ENCODE measurements around the gene KRTCAP2.
"Not testable (repeated sequence)": the region's sequence is repeated elsewhere in the genome, so short reads cannot be mapped to it uniquely, and the experiment has no call there.

Gene KRTCAP2

DNA sequence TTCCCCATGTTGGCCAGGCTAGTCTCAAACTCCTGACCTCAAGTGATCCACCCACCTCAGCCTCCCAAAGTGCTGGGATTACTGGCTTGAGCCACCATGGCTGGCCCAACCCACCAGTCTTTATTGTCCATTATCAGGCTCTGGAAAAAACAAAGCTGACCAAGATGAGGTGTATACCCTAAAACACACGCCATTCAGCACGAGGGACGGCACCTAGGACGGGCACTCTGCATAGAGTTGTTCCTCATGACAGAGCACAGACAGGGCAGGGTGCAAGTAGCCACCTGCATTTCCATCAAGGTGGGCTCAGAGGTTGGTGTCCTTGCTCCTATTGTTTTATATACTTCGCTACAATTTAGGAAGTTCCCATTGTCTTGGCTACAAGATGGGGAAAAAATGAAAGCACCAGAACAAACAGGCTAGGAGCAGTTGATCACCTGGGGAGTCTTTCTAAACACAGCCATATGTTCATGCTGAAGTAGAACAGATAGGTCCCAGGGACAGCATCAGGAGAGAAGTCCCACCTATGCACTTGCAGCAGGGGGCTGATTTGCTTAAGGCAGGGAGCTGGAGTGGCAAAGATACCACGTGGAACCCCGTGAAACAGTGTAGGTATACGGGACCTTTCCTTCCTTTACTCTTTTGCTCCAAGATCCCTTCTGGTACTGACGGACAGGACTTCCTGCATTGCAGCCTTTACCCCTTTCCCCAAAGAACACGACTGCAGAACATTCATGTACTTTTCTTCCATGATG is 4.5 kb downstream of the KRTCAP2 start:
- DNase-seq (ENCODE audit: low read depth, low spot score): no peak

DNA sequence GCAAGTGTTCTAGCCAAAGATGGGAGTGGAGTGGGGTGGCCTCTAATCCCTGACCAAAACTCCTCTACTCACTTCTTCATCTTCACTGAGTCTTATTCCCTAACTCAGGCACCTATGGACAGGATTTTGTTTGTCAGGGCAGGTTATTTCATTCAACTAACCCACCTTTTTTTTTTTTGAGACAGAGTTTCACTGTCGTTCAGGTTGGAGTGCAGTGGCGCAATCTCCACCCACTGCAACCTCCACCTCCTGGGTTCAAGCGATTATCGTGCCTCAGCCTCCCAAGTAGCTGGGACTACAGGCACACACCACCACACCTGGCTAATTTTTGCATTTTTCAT is 5.0 kb downstream of the KRTCAP2 start:
- not testable (repeated sequence) for DNase-seq (ENCODE audit: low read depth, low spot score)

DNA sequence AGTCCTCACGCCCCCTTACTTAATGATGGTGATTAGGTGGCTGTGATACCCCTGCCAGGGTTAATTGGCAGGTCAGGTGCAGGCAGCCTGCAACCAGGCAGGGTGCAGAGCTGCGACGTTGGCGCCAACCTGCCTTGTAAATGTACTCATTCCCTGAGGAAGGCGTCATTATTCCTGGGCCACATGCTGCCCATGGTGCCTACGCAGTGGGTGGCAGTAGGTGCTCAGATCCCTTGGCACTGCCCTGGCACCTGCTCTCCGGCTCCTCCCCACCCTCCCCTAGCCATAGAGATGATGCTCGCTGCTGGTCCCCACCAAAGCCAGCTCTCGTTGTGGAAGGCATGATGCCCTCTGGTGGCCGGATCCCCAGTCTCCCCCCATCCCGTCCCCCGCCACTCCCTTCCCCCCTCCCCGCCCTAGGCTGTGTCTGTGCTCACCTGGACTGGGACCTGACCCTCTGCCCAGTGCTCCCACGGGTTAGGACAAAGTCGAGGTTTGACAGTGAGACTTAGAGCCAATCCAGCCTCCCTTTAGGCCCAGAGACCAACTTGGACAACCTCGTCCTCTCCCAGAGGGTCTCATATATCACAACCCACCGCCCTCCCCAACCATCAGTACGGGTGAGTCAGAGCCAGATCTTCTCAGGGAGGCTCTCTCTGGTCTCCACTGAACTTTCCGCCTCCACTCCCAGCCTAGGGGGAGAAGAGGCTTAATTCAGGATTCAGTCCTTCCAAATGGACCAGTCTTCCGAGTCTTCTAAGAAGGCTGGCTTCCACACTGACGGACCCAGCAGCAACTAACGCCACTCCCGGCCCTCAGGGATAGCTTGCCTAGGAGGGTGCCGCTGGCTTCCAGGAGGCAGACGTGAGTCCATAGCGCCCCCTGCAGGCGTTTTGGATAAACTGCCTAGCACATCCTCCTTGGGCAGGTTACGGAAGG is 5.7 kb downstream of the KRTCAP2 start:
- DNase-seq (ENCODE audit: low read depth, low spot score): peak; percentile 67

DNA sequence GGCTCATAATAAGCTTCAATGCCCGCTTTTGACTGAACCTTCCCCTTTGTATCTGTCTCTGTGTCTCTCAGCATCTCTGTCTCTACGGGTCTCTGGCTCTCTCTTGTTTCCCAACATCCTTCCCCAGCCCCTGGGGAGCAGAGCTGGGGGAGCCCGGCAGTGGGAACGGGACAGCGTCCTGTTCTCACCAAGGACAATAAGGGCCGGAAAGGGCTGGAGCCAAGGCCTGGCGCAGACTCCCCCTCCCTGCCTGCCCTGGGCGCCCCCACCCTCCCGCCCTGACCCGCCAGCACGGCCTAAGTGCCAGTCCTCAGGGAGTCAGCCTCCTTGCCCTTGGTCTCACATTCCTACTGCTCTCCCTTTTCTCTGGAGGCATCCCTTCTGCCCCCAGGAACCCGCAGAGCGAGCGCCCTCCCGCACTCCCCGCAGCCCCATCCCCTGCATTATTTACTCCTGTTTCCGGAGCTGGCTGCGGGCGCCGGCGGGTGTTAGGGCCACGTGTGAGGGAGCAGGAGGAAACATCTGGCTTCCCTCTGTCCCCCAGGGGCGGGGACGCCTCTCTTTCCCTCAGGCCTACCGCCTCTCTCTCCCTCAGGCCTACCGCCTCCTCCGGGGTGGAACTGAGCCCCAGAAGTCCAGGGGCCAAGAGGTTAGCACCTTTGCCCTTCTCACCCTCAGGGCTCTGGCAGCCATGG is 6.5 kb downstream of the KRTCAP2 start:
- DNase-seq (ENCODE audit: low read depth, low spot score): no peak

DNA sequence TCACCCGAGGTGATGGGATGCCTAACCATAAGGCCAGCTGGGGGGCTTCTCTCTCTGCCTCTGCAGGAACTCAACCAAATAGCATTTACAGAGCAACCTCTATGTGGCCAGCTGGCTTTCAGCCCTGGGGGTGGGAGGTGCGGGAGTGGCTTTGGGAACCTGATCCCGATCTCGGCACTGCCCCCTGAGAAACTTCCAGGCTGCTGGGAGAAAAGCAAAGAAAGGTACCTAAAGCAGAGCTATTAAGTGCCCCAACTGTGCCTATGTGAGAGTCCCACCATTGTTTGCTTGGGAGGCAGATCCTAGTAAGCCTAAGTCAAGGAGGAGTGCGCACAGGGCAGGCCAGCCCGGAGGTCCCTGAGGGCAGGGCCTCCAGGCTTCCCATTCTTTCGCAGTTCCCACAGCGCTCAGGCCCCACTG is 7.0 kb downstream of the KRTCAP2 start:
- DNase-seq (ENCODE audit: low read depth, low spot score): no peak

DNA sequence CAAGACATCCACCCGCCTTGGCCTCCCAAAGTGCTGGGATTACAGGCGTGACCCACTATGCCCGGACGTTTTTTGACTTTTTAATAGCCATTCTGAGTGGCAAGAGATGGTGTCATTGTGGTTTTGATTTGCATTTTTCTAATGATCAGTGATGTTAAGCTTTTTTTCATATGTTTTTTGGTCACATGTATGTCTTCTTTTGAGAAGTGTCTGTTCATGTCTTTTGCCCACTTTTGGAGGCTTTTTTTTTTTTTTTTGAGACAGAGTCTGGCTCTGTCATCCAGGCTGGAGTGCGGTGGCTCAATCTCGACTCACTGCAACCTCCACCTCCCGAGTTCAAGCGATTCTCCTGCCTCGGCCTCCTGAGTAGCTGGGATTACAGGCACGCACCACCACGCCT is 8.5 kb downstream of the KRTCAP2 start:
- DNase-seq (ENCODE audit: low read depth, low spot score): not testable (repeated sequence)

DNA sequence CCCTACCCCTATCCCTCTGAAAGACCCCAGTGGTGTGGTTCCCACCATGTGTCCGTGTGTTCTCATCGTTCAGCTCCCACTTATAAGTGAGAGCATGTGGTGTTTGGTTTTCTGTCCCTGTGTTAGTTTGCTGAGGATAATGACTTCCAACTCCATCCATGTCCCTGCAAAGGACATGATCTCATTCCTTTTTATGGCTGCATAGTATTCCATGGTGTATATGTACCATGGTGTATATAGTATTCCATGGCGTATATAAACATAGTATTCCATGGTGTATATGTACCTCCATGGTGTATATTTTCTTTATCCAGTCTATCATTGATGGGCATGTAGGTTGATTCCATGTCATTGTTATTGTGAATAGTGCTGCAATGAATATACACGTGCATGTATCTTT is 9.3 kb downstream of the KRTCAP2 start:
- DNase-seq (ENCODE audit: low read depth, low spot score): not testable (repeated sequence)

DNA sequence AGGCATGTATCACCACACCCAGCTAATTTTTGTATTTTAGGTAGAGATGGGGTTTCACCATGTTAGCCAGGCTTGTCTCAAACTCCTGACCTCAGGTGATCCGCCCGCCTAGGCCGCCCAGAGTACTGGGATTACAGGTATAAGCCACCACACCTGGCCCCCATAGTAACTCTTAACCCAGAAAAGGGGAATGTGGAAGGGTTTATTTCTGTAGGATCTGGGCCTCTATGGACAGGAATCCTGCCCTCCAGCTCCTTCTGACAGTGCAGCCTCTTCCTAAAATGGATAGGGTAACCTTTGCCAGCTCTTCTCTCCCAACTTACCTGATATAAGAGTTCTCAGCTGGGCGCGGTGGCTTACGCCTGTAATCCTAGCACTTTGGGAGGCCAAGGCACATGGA is 10.5 kb downstream of the KRTCAP2 start:
- DNase-seq (ENCODE audit: low read depth, low spot score): not testable (repeated sequence)

DNA sequence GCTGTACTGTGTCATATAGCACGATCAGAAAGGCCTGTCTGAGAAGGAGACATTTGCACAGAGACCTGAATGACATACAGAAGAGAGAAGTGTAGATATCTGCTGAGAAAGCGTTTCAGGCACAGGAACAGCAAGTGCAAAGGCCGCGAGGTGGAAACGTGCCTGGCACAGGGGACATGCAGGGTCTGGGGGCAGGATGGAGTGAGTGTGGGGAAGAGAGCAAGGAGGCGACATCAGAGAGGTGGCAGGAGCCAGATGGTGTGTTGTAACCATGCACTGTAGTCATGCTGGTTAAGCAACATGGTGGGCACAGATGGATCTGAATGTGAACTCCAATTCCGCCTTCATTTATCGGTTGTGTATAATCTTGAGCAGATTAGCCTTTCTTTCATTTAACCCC is 13.0 kb downstream of the KRTCAP2 start:
- DNase-seq (ENCODE audit: low read depth, low spot score): no peak

DNA sequence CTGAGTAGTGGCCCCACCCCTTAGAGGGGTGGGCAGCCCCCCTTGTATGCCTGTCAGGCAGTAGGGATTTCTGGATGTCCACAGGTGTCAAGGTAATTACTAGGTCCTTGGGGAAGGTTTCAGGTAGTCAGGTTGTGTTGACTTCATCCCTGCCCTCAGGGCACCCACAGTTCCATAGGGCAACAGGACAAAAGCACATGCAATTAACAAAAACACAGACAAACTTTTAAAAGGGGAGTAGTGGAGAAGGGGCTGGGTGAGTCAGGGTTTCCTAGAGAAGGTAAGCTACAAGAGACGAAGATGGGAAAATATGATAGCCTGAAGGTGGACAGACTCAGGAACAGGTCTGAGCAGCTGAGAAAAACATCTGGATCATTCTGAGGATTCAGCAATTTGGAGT is 14.1 kb downstream of the KRTCAP2 start:
- DNase-seq (ENCODE audit: low read depth, low spot score): no peak

DNA sequence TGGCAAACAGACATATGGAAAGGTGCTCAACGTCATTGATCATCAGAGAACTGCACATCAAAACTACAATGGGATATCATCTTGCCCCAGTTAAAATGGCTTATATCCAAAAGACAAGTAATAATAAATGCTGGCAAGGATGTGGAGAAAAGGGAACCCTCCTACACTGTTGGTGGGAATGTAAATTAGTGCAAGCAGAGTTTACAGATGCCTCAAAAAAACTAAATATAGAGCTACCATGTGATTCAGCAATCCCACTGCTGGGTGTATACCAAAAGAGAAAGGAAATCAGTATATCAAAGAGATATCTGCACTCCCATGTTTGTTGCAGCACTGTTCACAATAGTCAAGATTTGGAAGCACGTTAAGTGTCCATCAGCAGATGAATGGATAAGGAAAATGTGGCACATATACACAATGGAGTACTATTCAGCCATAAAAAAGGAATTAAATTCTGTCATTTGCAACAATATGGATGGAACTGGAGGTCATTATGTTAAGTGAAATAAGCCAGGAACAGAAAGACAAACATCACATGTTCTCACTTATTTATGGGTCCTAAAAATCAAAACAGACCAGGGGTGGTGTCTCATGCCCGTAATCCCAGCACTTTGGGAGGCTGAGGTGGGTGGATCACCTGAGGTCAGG is 17.0 kb downstream of the KRTCAP2 start:
- DNase-seq (ENCODE audit: low read depth, low spot score): not testable (repeated sequence)

DNA sequence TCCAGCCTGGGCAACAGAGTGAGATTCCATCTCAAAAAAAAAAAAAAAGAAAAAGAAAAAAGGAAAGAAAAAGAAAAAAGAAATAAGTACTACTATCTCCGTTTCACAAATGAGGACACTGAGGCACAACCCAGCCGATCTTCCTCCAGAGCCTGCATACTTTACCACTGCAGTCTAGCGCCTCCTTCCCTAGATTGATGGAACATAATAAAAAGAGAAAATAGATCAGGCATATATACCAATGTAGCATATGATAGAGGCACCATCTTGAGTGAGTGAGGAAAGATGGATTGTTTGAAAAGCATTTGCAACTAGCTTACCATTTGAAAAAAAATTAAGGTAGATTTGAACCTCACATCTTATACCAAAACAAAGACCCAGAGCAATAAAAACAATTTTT is 27.6 kb downstream of the KRTCAP2 start:
- DNase-seq (ENCODE audit: low read depth, low spot score): no peak

DNA sequence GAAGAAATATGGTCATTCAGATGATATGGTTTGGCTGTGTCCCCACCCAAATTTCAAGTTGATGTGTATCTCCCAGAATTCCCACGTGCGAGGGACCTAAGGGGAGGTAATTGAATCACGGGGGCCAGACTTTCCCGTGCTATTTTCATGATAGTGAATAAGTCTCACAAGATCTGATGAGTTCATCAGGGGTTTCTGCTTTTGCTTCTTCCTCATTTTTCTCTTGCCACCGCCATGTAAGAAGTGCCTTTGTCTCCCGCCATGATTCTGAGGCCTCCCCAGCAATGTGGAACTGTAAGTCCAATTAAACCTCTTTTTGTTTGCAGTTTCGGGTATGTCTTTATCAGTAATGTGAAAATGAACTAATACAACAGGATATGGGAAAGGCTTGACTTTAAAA is 31.4 kb downstream of the KRTCAP2 start:
- no peak for DNase-seq (ENCODE audit: low read depth, low spot score)

DNA sequence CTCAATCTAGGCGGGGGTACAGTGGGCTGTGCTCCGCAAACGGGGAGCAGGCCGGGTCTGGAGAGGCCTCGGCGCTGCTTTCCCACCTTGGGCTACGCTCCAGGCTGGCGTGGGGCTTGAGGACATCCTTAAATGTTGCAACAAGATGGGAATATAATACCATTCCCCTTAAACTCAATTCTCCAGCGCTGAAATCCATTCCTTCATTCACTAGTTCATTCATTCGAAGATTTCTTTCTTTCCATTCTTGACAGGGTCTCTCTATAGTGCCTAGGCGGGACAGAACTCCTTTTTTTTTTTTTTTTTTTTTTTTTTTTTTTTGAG is 32.5 kb downstream of the KRTCAP2 start:
- no peak for DNase-seq (ENCODE audit: low read depth, low spot score)

DNA sequence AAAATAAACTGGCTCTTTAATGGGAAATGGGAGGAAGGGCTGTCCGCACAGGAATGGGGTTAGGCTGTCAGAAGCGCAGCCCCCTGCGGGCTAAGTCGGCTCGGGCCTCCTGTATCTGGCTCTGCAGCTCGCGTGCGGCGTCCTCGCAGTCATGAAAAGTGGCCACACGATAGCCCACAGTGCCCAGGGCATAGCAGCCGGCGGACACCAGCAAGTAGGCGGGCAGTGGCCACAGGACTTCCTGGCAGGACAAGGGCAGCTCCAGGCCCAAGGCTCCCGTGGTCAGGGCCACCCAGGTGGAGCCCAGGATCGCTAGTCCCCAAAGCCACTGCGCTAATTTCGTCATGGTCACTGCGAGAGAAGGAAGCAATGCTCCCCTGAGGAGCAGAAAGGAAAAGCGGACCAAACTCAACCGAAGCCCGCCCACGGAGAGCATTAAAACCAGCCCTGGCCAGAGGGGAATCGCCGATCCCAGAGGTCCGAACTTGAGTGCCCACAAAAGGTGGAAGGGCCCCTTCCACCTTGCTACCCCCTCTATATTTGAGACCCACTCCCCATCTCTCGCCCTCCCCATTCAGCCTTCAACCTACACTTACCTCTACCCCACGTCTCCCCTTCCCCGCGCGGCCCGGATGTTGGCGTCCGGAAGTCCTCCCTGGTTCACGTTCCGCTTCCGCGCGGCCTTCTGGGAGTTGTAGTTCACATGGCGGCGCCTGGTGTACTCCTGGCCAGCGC is 33.0 kb downstream of the KRTCAP2 start, which contains the start of gene DPM3:
Gene DPM3 (minus strand): TSS at position 637 of the 735 bp plus-strand sequence. CDS start 291 bp downstream, at position 346.
- peak; percentile 84 for DNase-seq (ENCODE audit: low read depth, low spot score)

DNA sequence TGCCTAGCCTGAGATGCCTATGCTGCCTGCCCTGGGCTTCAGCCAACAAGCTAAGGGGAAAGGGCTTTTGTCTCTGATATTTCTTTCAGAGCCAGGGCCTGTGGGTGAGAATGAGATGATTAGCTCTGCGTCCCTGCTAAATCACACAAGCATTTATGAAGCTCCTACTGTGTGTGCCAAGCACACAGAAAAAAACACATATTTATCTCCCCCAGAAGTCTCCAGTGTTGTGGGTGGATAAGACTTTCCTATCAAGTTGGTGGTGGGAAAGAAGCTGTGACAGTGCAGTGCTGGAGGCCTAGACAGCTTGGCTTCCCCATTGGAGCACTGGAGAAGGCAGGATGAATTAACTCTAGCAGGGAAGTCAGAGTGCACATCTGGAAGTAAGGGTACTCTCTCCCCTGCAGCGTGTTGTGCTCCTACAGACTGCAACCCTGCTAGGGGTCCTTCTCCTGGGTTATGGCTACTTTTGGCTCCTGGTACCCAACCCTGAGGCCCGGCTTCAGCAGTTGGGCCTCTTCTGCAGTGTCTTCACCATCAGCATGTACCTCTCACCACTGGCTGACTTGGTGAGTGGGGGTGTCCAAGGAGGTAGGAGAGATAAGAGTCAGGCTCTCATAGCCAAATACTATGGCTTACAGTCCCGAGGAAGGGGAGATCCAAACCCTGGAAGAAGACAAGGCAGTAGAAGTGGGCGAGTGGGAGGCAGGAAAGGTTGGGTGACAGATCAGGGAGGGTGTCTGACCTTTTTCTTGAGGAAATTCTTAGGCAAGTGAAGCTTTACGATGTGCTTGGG is 35.8 kb downstream of the KRTCAP2 start:
- DNase-seq (ENCODE audit: low read depth, low spot score): no peak

DNA sequence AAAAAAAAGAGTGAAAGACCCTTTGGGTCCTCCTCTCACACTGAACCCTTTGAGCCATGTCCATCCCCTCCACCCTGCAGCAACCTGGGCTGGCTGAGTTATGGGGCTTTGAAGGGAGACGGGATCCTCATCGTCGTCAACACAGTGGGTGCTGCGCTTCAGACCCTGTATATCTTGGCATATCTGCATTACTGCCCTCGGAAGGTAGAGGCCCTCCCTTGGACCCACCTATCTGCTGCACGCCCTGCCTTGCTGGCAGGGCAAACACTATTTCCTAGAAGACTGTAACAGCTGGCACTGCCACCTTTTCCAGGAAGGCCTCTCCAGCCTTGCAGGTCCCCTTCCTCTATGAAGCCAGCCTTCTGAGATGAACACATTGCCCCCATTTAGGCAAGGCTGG is 36.4 kb downstream of the KRTCAP2 start:
- no peak for DNase-seq (ENCODE audit: low read depth, low spot score)

DNA sequence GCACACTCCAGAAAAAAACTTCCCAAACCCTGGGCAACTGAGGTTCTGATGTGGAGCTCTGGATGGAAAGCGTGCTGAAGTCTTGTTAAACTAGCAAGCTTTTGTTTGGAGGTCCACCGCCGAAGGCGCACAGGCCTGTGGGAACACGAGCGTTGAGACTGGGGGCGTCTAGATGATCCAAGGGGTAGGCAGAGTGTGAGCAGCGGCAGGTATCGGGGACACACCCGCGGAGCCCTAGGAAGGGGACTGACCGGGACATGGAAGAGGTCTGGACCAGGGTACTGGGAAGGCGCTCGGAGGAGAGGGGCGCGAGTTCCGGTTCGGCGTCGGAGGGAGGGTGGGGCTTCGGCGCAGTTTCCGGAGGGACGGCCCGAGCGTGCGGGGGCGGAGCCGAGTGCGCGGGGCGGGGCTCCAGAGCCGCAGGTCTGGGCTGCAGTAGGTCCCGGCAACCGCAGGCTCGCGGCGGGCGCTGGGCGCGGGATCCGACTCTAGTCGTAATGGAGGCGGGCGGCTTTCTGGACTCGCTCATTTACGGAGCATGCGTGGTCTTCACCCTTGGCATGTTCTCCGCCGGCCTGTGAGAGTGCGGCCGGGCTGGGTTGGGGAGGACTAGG is 37.6 kb downstream of the KRTCAP2 start, which contains the start of gene SLC50A1:
Gene SLC50A1 (plus strand): TSS at position 438 of the 614 bp plus-strand sequence. CDS start 60 bp downstream, at position 498.
- peak; percentile 79 for DNase-seq (ENCODE audit: low read depth, low spot score)

DNA sequence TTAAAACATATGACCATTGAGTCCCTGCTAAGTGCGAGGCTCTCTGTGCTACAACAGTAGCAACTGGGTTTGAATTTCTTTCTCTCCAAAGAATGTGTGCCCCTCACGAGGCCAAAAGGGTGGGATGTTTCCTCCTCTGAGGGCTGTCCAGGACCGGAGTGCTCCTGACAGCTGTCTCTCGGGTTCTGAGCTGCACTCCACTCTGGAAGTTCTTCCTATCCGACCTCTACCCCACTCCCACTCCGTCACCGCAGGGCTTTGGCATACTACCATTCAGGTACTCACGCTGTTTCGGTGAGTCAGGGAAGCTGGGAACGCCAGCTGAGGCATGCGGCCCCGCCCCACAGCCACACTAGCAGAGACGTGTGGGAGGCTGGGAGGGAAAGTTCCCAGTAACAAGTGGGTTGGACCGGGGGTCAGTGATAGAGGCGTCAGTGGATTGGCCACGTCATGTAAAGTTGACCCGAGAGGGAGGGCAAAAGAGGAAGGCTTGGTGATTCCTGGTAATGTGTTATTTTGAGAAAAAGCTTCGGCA is 38.2 kb downstream of the KRTCAP2 start:
- no peak for DNase-seq (ENCODE audit: low read depth, low spot score)
